Activated CD8-positive, alpha-beta memory T cell treated with anti-CD3 and anti-CD28 coated beads for 48 hours (primary cell): ENCODE data around the gene CDKN2AIP.

ENCODE experiments used
- DNase-seq, 3 experiments: peaks; one replicate each; pipeline ENCODE4 v3.0.0-alpha.2; 2020; ENCODE audit warnings: low read depth in 2 of 3, low spot score in 2 of 3

CDKN2AIP gene, protein sequence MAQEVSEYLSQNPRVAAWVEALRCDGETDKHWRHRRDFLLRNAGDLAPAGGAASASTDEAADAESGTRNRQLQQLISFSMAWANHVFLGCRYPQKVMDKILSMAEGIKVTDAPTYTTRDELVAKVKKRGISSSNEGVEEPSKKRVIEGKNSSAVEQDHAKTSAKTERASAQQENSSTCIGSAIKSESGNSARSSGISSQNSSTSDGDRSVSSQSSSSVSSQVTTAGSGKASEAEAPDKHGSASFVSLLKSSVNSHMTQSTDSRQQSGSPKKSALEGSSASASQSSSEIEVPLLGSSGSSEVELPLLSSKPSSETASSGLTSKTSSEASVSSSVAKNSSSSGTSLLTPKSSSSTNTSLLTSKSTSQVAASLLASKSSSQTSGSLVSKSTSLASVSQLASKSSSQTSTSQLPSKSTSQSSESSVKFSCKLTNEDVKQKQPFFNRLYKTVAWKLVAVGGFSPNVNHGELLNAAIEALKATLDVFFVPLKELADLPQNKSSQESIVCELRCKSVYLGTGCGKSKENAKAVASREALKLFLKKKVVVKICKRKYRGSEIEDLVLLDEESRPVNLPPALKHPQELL

DNA sequence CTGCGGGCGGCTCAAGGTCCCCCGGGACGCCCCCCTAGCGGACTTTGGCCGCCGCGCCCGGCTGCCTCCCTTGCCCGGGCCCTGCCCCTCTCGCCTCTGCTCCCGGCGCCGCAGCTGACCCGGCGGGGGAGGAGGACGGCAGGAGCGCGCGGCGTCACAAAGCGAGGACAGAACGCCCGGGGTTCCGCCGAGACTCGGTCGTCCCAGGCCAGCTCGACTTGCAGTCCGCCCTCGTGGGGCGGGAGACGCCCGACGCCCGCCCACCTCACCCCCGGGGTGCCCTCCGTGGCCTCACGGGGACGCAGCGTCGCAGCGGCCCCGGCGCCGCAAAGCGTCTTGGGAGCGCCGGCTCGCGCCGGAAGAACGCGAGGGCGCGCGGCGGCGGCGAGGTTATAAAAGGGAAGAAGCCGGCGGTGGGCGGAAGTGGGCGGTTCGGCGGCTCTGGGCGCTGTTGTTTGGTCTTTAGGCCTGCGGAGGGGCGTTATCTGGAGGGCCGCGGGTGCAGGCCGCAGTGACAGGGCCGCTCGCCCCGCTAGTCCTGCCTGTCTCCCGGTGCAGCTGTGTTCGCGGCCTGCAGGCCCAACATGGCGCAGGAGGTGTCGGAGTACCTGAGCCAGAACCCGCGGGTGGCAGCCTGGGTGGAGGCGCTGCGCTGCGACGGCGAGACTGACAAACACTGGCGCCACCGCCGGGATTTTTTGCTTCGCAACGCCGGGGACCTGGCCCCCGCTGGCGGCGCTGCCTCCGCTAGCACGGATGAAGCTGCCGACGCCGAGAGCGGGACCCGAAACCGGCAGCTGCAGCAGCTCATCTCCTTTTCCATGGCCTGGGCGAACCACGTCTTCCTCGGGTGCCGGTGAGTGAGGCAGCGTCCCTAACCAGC lies at the start of gene CDKN2AIP:
TSS of gene CDKN2AIP (plus strand) at position 423 of the 883 bp plus-strand sequence. CDS start at position 585, 162 bp downstream.
- DNase-seq: peak; percentile 71 to 90 (median 87)

DNA sequence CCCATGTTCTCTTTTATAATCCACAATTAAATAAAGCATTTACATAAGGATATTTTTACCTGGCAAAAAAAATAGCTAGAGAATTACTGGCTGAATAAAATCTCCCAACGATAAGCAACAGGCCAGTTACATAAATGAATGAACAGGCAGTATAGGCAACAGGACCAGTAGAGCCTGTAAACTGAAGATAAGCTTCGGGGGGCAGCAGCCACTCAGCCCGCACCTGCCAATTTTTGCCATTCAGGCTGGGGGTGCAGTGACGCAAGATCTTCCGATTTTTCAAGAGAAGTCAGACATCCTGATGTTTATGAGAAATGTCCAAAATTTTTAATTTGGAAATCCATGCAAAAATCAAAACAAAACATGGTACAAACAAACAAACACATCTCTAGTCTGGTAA lies 49.0 kb upstream of the CDKN2AIP start:
- no peak for DNase-seq

DNA sequence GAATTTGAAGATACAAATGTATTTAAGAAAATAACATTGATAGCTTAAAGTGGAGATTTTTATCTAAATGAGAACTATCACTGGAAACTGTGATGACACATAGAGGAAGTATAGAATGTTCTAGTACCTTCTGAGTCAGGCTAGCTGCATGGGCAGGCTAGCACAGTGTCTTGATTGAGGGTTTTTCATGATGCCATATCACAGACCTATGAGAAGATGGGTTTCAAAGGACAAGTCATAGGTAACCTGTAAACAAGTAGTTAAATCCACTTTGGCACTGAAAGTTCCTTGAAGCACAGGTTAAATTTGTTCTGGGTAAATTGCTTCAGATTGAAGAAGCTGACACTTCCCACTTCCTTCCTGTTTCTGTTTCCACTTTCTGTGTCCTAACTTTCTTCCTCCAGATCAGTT lies 48.2 kb upstream of the CDKN2AIP start:
- DNase-seq: no peak

DNA sequence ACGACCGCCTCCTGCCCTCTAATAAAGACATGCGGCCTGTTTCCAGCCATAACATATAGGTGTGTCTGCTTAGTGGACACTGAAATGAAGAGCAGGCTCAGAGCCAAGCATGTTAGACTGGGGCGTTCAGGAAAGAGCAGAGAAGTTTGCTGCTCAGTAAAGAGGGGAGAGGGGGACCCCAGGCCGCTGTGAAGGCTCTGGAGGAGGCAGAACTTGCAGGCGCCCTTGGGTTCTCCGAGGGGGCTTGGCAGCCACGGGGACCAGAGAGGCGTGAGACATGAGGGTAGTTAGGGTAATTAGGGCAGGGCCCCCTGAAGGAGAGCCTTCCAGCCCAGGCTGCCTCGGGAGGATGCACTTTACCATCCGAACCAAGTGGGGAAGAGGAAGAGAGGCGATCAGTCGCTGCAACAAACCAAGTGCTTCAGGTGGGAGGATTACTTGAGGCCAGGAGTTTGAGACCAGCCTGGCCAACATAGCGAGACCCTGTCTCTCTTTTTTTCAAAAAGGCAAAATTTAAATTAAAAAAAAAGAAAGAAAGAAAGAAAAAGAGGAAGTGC lies 46.6 kb upstream of the CDKN2AIP start:
- no peak for DNase-seq

DNA sequence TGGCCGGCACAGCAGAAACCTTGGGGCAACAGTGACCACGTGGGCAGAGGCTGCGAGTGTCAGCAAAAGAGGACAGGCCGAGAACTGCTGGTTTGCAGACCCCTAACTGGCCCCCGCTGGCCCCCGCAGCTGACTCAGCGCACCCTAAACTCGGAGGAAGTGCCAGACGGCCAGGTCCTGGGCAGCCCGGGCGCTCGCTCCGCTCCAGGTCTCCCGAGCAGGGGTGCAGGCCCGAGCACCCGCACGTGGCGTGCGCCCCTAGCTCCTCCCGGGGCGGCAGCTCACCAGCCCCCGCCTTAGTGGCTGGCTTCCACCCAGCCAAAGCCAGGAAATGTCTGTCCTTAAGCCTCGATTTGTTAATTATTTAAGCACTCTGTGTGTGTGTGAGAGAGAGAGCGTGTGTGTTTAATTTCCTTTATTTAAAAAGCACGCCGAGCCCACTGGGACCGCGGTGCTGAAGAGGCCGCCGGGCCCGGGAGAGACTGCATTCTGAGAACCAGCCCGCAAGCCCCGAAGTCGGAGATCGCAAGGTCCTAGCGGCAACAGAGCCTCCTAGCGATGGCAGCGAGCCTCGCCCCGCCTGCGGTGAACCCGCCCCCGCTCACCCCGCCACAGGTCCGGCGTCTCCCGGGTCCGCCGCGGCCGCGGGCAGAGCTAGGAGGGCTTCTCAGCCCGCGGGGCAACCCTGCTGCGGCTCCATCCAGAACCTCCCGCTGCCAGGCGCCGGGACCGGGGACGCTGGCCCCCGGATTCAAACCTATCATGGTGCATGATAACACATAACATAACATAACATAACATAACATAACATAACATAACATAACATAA lies 45.9 kb upstream of the CDKN2AIP start:
- peak; percentile 35 to 39 (median 37) for DNase-seq

DNA sequence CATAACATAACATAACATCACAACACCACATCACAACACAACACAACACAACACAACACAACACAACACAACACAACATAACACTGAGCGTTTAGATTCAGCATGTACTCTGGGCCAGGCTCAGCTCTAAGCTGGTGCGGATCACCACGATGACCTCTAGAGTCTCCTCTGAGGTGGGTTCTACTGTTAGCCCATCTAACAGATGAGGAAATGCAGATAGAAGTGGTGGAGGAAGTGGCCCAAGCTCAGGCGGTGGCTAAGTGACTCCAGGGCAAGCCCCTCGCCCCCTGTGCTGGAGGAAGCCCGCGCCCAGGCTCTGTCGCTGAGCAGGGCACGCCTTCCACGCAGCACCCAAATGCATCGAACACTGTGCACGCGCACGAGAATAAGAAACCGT lies 45.3 kb upstream of the CDKN2AIP start:
- DNase-seq: no peak

DNA sequence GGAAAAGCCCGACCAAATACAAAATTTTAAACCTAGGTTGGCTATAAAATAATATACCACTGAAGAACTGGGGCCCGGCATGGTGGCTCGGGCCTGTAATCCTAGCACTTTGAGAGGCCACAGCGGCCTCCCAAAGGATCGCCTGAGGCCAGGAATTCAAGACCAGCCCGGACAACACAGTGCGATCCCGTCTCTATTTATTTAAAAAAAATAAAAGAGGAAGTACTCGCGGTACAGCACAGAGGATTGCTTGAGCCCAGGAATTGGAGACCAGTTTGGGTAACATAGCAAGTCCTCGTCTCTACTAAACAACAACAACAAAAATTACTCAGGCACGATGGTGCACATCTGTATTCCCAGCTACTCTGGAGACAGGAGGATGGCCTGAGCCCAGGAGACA lies 44.8 kb upstream of the CDKN2AIP start:
- DNase-seq: no peak

DNA sequence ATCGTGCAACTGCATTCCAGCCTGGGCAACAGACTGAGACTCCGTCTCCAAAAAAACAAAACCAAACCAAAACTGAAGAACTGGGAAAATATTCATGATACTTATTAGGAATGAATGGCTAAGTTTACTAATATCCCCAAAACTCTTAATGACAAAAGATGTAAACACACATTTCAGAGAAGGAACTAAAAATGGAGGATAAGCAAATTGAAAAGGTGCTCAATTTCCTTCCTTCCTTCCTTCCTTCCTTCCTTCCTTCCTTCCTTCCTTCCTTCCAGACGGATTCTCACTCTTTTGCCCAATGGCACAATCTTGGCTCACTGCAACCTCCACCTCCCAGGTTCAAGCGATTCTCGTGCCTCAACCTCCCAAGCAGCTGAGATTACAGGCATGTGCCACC lies 44.4 kb upstream of the CDKN2AIP start:
- DNase-seq: no peak

DNA sequence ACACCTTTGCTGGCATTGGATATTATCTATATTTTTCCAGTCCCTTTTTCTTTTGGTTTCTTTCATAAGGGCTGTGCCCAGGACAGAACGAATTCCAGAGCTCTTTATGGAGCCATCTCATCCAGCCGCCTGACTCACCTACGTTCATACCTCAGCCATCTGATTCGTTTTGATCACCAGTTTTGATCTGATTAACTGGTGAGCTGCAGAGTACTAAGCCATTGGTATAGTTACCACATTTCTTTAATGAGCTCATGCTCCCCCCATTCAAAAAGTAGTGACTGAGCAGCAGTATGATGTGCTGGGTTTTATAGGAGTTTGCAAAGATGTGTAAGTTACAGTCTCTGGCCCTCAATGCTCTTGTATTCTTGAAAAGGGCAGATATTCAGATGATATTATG lies 43.0 kb upstream of the CDKN2AIP start:
- DNase-seq: no peak

DNA sequence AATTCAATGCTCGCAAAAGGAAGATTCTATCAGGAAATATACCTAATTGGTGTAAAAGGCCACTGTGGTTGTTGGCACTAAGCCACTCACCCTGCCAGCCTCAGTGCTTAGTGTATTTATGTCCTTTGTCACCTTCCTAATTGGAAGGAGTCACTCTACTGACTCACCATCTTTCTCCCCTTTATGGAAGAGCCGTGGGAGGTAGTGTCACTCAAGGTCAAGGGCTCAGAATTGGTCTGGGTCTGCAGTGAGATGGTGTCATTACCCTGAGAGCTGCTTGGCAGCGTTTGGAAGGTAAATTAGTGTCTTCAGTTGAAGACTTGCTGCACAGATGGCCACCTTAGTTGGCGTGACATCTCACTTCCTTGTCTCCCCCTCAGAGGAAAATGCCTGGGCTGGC lies 41.7 kb upstream of the CDKN2AIP start:
- no peak for DNase-seq

DNA sequence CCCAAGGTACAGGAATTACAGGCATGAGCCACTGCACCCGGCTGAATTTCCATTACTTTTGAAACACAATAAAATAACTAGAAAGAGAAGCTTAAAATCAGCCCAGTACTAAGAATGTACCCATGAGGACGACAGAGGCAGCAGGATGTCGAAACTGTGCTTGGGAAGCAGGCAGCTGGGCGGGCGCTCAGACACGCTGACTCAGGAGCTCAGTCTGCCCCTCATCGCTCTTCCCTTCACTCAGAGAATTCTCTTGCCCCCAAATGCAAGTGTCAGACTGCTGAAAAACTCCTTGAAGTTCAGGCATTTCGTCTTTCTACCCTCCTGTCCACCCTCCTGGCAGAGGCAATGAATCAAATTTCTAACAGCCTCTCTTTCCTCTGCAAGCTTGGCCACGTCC lies 41.0 kb upstream of the CDKN2AIP start:
- no peak for DNase-seq

DNA sequence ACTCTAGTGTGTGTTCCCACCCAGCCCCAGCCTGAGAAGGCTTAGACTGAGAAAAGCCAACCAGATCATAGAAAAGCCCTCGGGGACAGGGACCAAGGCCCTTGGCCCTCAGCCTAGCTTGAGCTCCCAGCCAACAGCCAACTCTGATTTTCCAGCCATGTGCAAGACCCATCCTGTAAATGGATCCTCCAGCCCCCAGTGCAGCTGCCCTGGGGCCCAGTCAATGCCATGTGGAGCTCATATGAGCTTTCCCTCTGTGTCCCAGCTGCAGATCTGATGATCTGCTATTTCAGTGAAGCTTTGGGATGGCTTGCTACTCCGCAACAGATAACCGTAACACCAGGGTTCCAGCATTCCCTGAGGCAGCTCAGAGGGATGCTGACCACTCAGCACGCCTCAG lies 40.5 kb upstream of the CDKN2AIP start:
- DNase-seq: no peak

DNA sequence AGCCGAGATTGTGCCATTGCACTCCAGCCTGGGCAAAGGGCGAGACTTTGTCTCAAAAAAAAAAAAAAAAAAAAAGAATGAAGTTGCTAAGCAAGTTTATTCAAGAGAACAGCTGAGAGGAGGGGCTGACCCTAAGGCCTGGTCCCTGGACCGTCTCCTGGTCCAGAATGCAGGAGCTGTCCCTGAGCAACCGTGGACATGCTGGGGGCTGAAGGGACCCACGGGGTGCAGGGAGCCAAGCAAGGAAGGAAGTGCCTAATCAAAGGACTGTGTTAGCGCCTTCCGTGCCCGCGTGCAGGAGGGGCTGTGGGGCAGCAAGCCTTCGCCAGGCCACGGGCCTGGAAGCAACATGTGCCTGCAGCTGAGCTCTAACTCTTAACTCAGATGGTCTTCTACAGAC lies 39.1 kb upstream of the CDKN2AIP start:
- no peak for DNase-seq

DNA sequence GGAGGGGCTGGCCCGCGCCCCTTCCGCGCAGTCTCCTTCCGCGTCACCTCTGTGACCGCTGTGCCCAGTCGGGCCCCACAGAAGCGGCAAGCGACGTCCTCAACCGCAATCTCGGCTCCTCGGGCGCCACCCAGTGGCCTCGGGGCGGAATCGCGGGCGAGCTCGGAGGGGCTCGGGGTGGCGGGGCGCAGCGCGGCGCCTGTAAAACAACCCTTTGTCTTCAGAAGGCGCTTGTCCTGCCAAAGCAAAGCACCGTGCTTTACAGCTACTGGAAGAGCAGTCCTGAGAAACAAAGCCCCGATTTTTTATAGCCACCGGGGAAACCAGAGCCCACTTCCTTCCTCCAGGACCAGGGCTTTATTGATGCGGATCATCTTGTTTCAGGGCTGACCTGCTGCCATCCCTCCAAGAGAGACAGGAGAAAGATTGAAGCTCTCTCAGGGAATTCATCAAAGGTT lies 37.3 kb upstream of the CDKN2AIP start:
- peak; percentile 84 to 96 (median 93) for DNase-seq

DNA sequence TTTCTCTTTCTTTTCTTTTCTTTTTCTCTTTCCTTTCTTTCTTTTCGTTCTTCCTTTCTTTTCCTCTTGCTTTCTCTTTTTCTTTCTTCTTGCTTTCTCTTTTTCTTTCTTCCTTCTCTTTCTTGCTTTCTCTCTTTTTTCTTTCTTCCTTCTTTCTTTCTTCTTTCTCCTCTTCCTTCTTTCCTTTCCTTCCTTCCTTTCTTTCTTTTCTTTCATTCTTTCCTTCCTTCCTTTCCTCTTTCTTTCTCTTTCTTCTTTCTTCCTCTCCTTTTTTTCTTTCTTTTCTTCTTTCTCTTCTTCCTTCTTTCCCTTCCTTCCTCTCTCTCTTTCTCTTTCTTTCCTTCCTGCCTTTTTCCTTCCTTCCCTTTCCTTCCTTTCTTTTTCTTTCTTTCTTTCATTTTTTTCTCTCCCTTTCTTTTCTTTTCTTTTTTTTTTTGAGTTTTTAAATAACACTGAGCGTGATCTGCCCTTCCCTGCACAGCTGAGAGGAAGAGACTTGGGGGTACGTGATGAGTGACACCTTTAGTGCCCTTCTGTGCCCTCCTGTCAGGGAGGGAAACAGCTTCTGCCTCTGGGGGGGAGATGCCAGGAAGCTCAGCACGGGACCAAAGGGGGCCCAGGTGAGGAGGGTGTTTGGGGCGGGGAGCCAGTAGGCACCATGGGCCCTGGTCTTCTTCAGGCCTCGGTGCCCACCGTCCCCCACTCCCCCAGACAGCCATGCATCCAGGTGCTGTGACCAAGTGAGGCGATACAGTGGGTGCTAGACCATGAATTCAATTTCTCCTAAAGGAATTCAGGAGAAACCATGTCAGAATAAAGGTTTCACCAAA lies 36.6 kb upstream of the CDKN2AIP start:
- no peak for DNase-seq

DNA sequence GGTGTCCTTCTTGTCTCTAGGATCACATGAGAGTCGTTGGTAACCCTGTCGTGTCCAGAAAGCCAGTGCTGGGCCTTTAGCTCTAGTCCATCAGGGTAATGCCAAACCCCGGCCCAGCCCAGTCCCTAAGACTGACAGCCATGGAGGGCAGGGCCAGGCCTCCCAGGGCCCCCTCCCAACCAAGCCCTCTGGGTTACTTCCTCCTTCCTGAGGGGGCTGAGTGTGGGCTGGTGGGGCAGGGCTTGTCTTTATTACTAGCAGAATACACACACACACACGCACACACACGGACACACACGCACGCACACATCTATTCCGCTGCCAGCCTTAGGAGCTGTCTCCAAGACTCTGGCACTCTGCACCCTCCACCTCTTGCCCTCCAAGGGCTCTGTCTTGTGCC lies 35.6 kb upstream of the CDKN2AIP start:
- no peak for DNase-seq

DNA sequence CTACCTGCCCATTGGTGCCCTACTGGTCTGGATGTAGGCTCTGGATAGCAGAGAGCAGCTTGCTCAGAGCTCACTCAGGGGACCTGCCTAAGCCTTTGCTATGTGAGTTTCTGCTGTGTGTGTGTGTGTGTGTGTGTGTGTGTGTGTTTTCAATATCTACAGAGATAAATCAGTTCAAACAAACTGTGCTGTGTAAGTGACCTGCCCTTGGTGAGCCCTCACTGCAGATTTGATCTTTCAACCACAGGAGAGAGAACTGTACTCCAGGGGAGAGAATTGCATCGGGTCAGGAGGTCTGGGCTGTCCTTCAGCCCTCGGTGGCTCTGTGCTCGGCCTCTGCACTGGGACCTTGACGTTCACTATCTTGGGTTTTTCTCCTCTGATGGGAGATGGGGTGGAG lies 35.0 kb upstream of the CDKN2AIP start:
- DNase-seq: no peak

DNA sequence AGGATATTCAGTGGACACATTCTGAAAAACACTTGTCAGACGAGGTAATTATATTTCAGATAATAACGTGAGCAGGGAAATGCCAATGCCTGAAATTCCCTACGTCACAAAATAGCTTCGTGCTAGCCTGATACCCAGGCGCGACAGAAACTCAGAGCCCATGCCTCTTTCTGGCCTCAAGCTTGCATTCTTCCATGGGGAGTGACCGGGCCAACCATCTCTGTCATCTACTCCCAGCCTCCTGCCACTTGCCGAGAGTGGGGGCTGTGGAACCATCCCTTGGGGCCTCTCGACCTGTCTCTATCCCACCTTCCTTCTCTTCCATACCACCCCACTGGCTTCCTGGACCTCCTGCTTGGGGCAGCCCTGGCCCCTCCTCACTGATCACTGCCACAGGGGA lies 34.5 kb upstream of the CDKN2AIP start:
- DNase-seq: no peak

DNA sequence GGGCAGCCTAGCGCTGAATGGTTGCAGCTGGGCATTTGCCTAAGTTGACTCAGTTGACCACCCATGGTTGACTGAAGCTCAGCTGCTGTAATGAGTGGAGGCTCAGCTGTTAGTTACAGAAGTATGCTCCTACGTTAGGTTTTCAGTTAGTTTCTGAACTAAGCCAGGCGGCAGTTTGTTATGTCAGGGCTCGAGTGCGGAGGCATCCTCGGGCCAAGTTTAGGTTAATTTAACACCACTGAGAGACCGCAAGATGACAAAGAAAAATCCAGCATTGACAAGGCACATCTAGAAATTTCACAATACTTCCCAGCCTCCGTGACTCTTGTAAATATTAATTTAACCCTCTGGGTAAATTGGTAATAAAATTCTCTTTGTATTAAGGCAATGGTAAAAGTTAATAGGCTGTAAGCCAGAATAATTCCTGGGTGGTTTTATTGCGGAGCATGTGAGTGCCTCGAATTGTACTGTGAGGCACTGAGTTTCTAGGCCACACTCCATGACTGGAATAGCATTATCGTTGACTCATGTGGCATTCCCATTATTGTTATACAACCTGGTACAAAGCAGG lies 33.1 kb upstream of the CDKN2AIP start:
- DNase-seq: no peak
